HL-60 (cell line): ENCODE results near the gene IRGC.

Experiments
- POLR2AphosphoS5 ChIP-seq: IDR thresholded peaks from 2 replicates; pipeline ENCODE4 v1.6.1; 2012; ENCODE audit warnings: low read depth
- REST ChIP-seq: IDR thresholded peaks from 2 replicates; pipeline ENCODE4 v1.6.1; 2012; ENCODE audit warnings: low read depth; ENCODE audit not compliant: insufficient replicate concordance

GRCh38 chr19:43725468-43725867, 9.6 kb downstream of the IRGC start:
- TF ChIP-seq POLR2AphosphoS5, result no peak
- TF ChIP-seq REST, result no peak
